PC-9 (cell line): ENCODE measurements around the gene IFT57.

Source experiments
- EZH2 ChIP-seq: fragments of 200-600 bp; sonication (generic); IDR thresholded peaks from 2 replicates; pipeline ENCODE4 v1.8.0; 2017; ENCODE audit warnings: antibody characterized with exemption, low read depth
- TF ChIP-seq, protein P1 (sequence below): fragments of 200-600 bp; sonication (generic); conservative IDR thresholded peaks from 2 replicates; pipeline ENCODE4 v1.6.1; 2017; ENCODE audit warnings: mixed run types, antibody characterized with exemption, mild to moderate bottlenecking, moderate library complexity

DNA sequence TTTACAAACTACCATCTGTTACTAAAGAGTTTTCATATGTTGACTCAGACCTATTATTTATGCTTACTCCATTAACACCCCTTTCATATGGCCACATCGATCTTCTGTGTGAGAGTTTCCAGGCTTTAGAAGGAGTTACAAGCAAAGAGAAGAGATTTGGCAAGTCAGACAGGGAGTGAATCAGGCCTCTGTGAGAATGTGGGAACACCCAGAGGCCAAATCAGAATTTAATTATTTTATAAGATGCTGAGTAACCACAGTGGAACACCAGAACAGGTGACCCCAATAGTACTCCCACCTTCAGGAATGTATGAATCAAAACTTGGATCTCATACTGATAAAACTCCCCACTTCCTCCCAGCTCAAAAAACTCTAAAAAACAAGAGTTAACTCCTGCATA is 42.0 kb downstream of the IFT57 start:
- TF ChIP-seq, protein P1, sequence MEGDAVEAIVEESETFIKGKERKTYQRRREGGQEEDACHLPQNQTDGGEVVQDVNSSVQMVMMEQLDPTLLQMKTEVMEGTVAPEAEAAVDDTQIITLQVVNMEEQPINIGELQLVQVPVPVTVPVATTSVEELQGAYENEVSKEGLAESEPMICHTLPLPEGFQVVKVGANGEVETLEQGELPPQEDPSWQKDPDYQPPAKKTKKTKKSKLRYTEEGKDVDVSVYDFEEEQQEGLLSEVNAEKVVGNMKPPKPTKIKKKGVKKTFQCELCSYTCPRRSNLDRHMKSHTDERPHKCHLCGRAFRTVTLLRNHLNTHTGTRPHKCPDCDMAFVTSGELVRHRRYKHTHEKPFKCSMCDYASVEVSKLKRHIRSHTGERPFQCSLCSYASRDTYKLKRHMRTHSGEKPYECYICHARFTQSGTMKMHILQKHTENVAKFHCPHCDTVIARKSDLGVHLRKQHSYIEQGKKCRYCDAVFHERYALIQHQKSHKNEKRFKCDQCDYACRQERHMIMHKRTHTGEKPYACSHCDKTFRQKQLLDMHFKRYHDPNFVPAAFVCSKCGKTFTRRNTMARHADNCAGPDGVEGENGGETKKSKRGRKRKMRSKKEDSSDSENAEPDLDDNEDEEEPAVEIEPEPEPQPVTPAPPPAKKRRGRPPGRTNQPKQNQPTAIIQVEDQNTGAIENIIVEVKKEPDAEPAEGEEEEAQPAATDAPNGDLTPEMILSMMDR, result no peak
- no peak for TF ChIP-seq EZH2
